GM19463 (cell line): Measurements from ENCODE around the gene JADE2.
"Not testable (repeated sequence)": the region's sequence is repeated elsewhere in the genome, so short reads cannot be mapped to it uniquely, and the experiment has no call there.

Experiments used
- ATAC-seq: cut with Tn5 transposase; IDR thresholded peaks from one replicate; pipeline ENCODE4 v1.9.1; 2021; ENCODE audit warnings: mild to moderate bottlenecking, moderate library complexity; ENCODE audit not compliant: unreplicated experiment

JADE2 gene

GRCh38 chr5:134582941-134583340 lies 57.5 kb downstream of the JADE2 start:
- ATAC-seq = no peak

GRCh38 chr5:134583766-134584165 lies 58.3 kb downstream of the JADE2 start:
- no peak for ATAC-seq

- ATAC-seq = no peak
Measured at GRCh38 chr5:134584662-134585061, 59.2 kb downstream of the JADE2 start.

GRCh38 chr5:134585966-134586365 lies 60.5 kb downstream of the JADE2 start:
- no peak for ATAC-seq

- peak; percentile 88 for ATAC-seq
Measured at GRCh38 chr5:134586866-134587524, 61.5 kb downstream of the JADE2 start.

- ATAC-seq = no peak
Measured at GRCh38 chr5:134590992-134591659, 65.7 kb downstream of the JADE2 start.

GRCh38 chr5:134592141-134592746 lies 66.8 kb downstream of the JADE2 start:
- ATAC-seq = no peak

GRCh38 chr5:134594336-134594735 lies 68.9 kb downstream of the JADE2 start:
- ATAC-seq = no peak

- ATAC-seq = peak; percentile 87
Measured at GRCh38 chr5:134594797-134595457, 69.5 kb downstream of the JADE2 start.

GRCh38 chr5:134595458-134595838 lies 70.0 kb downstream of the JADE2 start:
- ATAC-seq = no peak

GRCh38 chr5:134599820-134600219 lies 74.3 kb downstream of the JADE2 start:
- not testable (repeated sequence) for ATAC-seq

GRCh38 chr5:134600600-134600999 lies 75.1 kb downstream of the JADE2 start:
- ATAC-seq = no peak

GRCh38 chr5:134603059-134603458 lies 77.6 kb downstream of the JADE2 start:
- ATAC-seq = no peak

- no peak for ATAC-seq
Measured at GRCh38 chr5:134604908-134605307, 79.4 kb downstream of the JADE2 start.

- no peak for ATAC-seq
Measured at GRCh38 chr5:134606726-134607125, 81.3 kb downstream of the JADE2 start.

GRCh38 chr5:134608555-134608954 lies 83.1 kb downstream of the JADE2 start:
- ATAC-seq = no peak

GRCh38 chr5:134609232-134609851 lies 83.9 kb downstream of the JADE2 start:
- no peak for ATAC-seq

- ATAC-seq = no peak
Measured at GRCh38 chr5:134610725-134611124, 85.3 kb downstream of the JADE2 start.

GRCh38 chr5:134611515-134611914 lies 86.0 kb downstream of the JADE2 start:
- no peak for ATAC-seq

- ATAC-seq = no peak
Measured at GRCh38 chr5:134614450-134615085, 89.1 kb downstream of the JADE2 start.

GRCh38 chr5:134620634-134621033 lies 95.2 kb downstream of the JADE2 start:
- no peak for ATAC-seq
